ENCODE data around the gene ATP6V1C2.
"Not testable (repeated sequence)": the region's sequence is repeated elsewhere in the genome, so short reads cannot be mapped to it uniquely, and the experiment has no call there.

ATP6V1C2 gene

DNA sequence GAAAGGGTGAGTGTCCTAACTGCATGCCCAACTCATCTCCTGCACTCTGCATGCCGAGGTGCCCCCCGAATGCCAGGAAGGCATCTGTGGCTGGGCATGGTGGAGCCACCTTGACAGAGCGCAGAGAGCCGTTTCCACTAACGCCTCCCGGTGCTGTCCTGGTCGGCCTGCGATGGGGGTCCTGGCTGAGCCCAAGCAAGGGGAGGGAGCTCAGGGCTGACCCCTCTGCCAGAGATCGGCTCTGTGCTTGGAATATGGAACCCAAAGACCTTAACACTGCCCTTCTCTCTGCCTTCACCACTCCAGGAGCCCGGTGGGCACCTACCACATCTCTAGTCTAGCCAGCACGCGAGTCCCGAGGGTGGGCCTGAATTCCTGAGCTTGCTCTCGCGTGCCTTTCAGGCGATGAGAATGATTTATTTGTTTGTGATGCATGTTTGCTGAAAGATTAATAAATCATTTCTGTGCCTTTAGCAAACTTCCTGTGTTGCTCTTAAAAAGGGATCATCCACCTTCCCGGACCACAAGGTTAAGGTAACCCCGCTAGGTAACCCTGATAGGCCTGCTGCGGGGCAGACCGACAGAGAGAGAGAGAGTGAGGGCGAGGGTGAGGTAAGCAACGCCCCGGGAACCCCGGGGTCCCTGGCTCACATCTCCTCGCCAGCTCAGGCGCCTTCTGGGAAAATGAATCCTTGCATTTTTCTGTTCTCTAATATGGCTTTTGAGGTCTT lies 55.8 kb downstream of the ATP6V1C2 start:
- ATAC-seq (replicated peaks): no peak
- Mint-ChIP-seq H3K9me3 (no peaks in the 10 kb centered on the region), H3K36me3 (ENCODE audit: insufficient read depth) (peaks cover 31% of the 10 kb centered on the region), H3K4me1 (ENCODE audit: low read depth in 2 of 2) (peaks cover 0 to 4% of the 10 kb centered on the region in 2 donors), H3K27ac (peak overlapping the region in 1 of 2 donors; percentile 83), H3K4me3 (no peak overlapping the region), H3K27me3 (no peaks in the 10 kb centered on the region)
- DNase-seq: no peak

DNA sequence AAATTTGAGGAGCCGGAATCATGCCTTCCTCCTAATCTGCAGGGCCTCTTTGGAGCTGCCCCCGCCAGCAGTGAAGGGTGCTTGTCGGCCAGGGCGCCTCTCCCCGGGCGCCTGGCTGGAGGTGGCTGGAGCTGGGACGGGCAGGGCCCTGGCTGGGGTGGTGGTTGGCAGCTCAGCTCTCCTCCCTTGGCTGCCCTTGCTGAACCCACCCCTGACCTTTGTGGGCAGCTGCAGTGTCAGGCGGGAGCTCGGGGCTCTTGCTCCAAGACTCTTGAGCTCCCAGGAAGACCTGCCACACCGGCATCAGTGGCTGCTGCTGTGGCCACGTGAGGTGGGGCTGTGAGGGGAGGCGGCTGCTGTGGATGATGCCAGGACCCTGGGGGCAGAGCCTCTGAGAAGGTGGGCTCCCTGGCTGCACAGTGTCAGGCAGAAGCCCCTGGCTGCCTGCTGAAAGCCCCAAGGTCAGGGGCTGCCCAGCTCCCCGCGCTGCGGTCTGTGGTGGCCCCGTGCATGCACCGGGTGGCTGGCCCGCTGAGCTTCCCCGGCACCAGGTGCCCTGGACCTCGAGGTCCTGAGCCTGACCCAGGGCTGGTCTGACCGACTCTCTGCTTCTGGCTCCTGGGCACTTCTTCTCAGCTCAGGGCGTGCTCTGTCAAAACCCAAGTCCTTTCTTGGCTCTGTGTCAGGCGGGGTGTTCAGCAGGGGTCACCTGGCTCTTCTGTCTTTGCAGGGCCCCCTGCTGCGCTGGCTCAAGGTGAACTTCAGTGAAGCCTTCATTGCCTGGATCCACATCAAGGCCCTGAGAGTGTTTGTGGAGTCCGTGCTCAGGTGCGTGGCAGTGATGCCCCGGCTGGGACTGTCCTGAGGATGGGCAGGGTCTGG lies 56.7 kb downstream of the ATP6V1C2 start:
- H3K4me3 Mint-ChIP-seq: no peak overlapping the region
- no peaks in the 10 kb centered on the region for H3K27me3 Mint-ChIP-seq
- peaks cover 0 to 4% of the 10 kb centered on the region in 2 donors for H3K4me1 Mint-ChIP-seq (ENCODE audit: low read depth in 2 of 2)
- no peaks in the 10 kb centered on the region for H3K9me3 Mint-ChIP-seq
- H3K27ac Mint-ChIP-seq: peak overlapping the region in 1 of 2 donors; percentile 83
- DNase-seq: no peak
- peaks cover 39% of the 10 kb centered on the region for H3K36me3 Mint-ChIP-seq (ENCODE audit: insufficient read depth)
- no peak for ATAC-seq (replicated peaks)

DNA sequence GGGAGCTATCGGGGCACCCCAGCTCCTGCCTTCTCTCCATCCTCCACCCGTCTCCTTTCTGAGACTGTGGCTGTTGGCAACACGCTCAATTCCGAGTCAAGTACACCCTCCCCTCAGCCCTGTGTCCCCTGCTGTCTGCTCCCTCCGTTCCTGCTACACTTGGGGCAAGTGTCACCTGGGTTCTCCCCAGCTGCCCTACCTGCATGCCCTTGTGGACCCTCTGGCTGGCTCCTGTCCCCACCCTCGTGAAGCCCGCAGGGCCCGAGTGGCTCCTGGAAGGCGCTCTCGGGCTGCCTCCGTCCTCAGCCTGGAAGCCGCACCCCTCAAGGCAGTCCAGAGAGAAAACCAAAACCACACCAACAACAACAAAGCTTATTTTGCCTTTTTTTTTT lies 57.3 kb downstream of the ATP6V1C2 start:
- Mint-ChIP-seq H3K36me3 (ENCODE audit: insufficient read depth) (peaks cover 45% of the 10 kb centered on the region), H3K4me1 (ENCODE audit: low read depth in 2 of 2) (peaks cover 0 to 4% of the 10 kb centered on the region in 2 donors), H3K27ac (peak overlapping the region in 1 of 2 donors; percentile 72), H3K9me3 (no peaks in the 10 kb centered on the region), H3K27me3 (no peaks in the 10 kb centered on the region), H3K4me3 (no peak overlapping the region)
- DNase-seq: no peak
- ATAC-seq (replicated peaks): no peak

DNA sequence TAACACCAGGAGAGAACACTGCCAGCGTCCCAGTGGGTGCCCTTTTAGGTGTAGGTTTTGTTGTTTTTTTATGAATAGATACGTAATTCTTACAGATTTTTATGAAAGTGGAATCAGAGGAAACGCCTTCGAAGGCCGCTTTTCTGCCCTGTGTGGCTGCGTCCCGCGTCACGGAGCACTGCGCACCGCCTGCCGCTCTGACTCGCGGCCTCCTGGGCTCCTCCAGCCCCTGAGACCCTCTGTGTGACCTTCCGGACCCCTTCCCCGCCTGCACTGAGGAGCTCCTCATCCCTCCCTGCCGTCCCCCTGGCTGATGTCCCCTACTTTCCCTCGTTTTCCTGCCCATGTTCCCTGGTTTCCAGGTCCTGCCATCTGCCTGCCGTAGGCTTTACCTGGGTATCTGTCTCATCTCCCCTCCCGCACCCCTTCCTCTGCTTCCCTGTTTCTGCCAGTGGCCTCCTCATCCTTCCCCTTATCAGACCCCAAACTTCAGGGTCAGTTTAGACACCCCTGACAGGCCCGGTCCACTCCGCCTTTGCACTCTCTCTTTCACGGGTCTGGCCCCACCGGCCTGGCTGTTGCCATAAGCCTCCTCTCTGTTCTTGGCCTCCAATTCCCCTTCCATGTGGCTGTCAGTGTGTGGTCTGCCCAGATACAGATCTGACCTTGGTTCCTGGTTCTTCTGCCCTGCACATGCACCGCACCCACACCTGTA lies 58.5 kb downstream of the ATP6V1C2 start:
- Mint-ChIP-seq H3K9me3 (no peaks in the 10 kb centered on the region), H3K27ac (peak overlapping the region in 1 of 2 donors; percentile 36)

DNA sequence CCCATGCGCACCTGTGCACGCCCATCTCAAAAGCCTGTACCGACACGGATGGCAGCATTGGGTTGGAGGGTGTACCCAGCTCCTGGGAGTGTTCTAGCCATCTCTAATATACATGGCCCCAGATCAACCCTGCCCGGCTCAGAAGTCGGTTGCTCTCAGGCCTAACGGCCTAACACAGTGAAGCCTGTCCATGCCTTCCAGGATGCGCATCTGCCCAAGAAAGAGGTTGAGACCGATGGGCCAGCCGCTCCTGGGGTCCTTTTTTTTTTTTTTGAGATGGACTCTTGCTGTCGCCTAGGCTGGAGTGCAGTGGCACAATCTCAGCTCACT lies 59.0 kb downstream of the ATP6V1C2 start:
- DNase-seq (no peak), ATAC-seq (replicated peaks) (no peak)
- H3K27me3 Mint-ChIP-seq: no peaks in the 10 kb centered on the region
- H3K9me3 Mint-ChIP-seq: no peaks in the 10 kb centered on the region
- peaks cover 59% of the 10 kb centered on the region for H3K36me3 Mint-ChIP-seq (ENCODE audit: insufficient read depth)
- peak overlapping the region in 1 of 2 donors; percentile 36 for H3K27ac Mint-ChIP-seq
- H3K4me3 Mint-ChIP-seq: no peak overlapping the region
- H3K4me1 Mint-ChIP-seq (ENCODE audit: low read depth in 2 of 2): peaks cover 0 to 4% of the 10 kb centered on the region in 2 donors

More for the DNA sequence above, 58.5 kb downstream of the ATP6V1C2 start:
- Mint-ChIP-seq H3K4me3 (no peak overlapping the region), H3K36me3 (ENCODE audit: insufficient read depth) (peaks cover 57% of the 10 kb centered on the region), H3K27me3 (no peaks in the 10 kb centered on the region), H3K4me1 (ENCODE audit: low read depth in 2 of 2) (peaks cover 0 to 4% of the 10 kb centered on the region in 2 donors)
- ATAC-seq (replicated peaks) (no peak), DNase-seq (no peak)

DNA sequence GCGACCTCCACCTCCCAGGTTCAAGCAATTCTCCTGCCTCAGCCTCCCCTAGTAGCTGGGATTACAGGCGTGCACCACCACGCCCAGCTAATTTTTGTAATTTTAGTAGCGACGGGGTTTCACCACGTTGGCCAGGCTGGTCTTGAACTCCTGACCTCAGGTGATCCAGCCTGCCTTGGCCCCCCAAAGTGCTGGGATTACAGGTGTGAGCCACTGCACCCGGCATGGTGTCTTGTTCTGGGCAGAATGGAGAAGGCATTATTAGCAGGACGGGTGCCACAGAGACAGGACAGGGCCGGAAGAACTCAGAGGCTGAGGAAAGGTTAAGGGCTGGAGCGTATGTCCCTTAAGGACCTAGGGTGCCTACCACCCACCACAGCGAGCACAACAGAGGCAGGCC lies 59.4 kb downstream of the ATP6V1C2 start:
- not testable (repeated sequence) for ATAC-seq (replicated peaks); H3K27me3 Mint-ChIP-seq; H3K4me1 Mint-ChIP-seq (ENCODE audit: low read depth in 2 of 2); H3K4me3 Mint-ChIP-seq; H3K9me3 Mint-ChIP-seq; H3K27ac Mint-ChIP-seq; DNase-seq
- H3K36me3 Mint-ChIP-seq (ENCODE audit: insufficient read depth): peaks cover 63% of the 10 kb centered on the region

DNA sequence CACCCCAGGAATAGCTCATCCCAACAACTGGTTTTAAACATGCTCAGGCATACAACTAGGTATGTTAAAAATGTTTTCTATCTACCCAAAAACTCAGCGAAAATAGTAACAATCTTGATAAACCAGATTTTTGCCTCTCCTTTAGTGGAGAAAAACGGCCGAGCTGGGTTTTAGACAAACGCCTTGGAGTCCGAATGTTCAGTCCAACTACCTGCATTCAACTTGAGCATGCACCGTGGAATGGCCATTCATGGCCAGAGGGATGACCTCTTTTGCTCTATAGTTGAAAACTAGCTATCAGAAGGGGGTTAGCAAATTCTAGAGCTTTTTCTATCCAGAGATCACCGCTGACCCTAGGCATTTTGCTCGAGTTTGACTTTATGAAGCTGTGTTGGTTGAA lies 60.3 kb downstream of the ATP6V1C2 start:
- no peaks in the 10 kb centered on the region for H3K27me3 Mint-ChIP-seq
- H3K9me3 Mint-ChIP-seq: no peaks in the 10 kb centered on the region
- ATAC-seq (replicated peaks): no peak
- no peak overlapping the region for H3K4me3 Mint-ChIP-seq
- DNase-seq: no peak
- H3K27ac Mint-ChIP-seq: no peak overlapping the region
- H3K36me3 Mint-ChIP-seq (ENCODE audit: insufficient read depth): peaks cover 72% of the 10 kb centered on the region
- peaks cover 0 to 2% of the 10 kb centered on the region in 2 donors for H3K4me1 Mint-ChIP-seq (ENCODE audit: low read depth in 2 of 2)

DNA sequence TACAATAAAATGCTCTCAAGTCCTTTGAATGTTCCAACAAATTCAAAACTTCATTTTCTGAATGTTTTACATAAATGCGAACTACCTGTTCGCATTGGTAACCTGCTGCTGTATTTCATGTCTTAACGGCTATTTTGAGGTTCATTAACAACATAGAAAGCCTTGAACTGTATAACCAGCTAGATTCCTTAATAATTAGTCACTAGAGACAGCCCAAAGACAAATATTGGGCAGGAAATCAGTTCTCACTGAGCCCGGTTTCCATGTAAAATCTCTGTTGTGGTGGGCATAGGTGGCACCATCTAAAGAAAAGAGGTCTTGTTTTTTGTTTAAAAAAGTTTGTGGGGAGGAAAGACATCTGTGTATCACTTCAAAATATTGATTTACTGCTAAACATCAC lies 62.0 kb downstream of the ATP6V1C2 start:
- Mint-ChIP-seq H3K4me1 (ENCODE audit: low read depth in 2 of 2) (peaks cover 0 to 2% of the 10 kb centered on the region in 2 donors), H3K9me3 (no peaks in the 10 kb centered on the region), H3K36me3 (ENCODE audit: insufficient read depth) (peaks cover 89% of the 10 kb centered on the region), H3K27me3 (no peaks in the 10 kb centered on the region), H3K27ac (peak overlapping the region in 1 of 2 donors; percentile 45), H3K4me3 (no peak overlapping the region)
- ATAC-seq (replicated peaks): no peak
- DNase-seq: no peak

DNA sequence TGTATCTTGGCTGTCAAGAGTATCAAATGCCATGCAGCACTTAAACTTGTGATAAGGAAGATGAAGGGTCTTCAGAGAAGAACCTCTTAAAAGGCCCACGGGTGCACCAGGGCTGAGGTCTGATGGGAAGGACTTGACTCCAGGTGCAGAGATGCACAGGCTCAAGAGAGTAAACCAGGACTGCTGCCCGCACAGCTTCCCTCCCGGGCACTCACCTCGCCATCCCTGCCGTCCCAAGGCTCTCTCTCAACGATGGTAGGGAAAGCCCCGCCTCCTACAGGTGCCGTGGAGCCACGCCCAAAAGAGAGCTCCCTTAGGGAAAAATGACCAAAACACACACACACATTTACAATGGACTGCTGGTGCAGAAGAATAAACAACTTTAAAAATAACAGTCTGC lies 63.3 kb downstream of the ATP6V1C2 start:
- Mint-ChIP-seq H3K9me3 (no peaks in the 10 kb centered on the region), H3K27ac (no peak overlapping the region), H3K4me3 (no peak overlapping the region), H3K4me1 (ENCODE audit: low read depth in 2 of 2) (peaks cover 0 to 2% of the 10 kb centered on the region in 2 donors), H3K27me3 (no peaks in the 10 kb centered on the region), H3K36me3 (ENCODE audit: insufficient read depth) (peaks cover 96% of the 10 kb centered on the region)
- DNase-seq (no peak), ATAC-seq (replicated peaks) (no peak)

DNA sequence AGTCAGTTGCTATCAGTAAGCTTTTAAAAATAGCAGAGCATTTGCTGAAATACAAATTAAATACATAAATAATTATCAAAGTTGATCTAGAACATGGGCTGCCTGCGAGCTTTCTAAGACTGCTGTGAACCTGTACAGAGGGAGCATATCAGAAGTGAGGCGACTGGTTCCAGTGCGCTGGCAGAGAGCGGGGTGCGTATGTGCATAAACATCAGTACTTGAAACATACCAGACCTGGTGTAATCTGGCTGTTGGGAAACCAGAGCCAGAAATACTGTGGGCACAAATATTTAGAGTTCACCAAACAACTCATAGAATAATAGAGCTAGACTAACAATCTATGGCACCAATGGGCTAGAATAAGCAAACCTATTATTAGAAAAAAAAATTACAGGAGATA lies 63.8 kb downstream of the ATP6V1C2 start:
- Mint-ChIP-seq H3K36me3 (ENCODE audit: insufficient read depth) (peaks cover 96% of the 10 kb centered on the region), H3K27me3 (no peaks in the 10 kb centered on the region), H3K27ac (no peak overlapping the region), H3K4me3 (no peak overlapping the region), H3K4me1 (ENCODE audit: low read depth in 2 of 2) (peaks cover 3 to 4% of the 10 kb centered on the region in 2 donors), H3K9me3 (no peaks in the 10 kb centered on the region)
- ATAC-seq (replicated peaks): no peak
- DNase-seq: no peak

DNA sequence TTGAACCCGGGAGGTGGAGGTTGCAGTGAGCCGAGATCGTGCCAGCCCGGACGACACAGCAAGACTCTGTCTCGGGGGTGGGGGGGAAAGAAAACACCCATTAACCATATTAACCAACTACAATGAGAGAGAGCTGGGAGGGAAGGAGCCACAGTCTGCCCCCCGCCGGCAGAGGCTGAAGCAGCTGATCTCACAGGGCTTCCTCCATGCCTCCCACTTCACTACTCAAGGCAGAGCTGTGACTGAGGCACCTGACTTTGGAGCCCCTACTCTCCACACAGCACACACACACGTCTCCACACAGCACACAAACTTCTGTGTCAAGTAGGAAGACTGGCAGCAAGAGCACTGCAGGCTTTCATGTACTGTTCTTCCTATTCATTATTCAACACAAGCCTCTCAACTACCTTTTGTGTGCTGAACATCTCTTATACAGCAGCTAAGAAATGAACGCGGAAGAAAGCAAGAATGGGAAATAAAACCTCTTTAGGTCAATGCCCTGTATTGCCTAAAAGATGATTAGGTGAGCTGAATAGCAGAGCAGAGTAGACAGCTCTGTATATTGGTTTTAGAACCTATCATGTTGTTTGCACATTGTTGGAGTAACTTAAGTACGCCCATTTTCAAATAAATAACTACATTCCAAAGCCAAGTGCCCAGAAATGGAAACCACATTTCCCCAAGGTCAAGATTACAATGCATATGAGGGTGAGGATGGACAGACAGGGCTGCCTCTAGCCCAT lies 65.0 kb downstream of the ATP6V1C2 start:
- no peak overlapping the region for H3K4me3 Mint-ChIP-seq
- no peaks in the 10 kb centered on the region for H3K9me3 Mint-ChIP-seq
- H3K27ac Mint-ChIP-seq: peak overlapping the region in 1 of 2 donors; percentile 55
- ATAC-seq (replicated peaks) (no peak), DNase-seq (no peak)
- H3K36me3 Mint-ChIP-seq (ENCODE audit: insufficient read depth): peaks cover 95% of the 10 kb centered on the region
- no peaks in the 10 kb centered on the region for H3K27me3 Mint-ChIP-seq
- peaks cover 13% of the 10 kb centered on the region in 2 donors for H3K4me1 Mint-ChIP-seq (ENCODE audit: low read depth in 2 of 2)

DNA sequence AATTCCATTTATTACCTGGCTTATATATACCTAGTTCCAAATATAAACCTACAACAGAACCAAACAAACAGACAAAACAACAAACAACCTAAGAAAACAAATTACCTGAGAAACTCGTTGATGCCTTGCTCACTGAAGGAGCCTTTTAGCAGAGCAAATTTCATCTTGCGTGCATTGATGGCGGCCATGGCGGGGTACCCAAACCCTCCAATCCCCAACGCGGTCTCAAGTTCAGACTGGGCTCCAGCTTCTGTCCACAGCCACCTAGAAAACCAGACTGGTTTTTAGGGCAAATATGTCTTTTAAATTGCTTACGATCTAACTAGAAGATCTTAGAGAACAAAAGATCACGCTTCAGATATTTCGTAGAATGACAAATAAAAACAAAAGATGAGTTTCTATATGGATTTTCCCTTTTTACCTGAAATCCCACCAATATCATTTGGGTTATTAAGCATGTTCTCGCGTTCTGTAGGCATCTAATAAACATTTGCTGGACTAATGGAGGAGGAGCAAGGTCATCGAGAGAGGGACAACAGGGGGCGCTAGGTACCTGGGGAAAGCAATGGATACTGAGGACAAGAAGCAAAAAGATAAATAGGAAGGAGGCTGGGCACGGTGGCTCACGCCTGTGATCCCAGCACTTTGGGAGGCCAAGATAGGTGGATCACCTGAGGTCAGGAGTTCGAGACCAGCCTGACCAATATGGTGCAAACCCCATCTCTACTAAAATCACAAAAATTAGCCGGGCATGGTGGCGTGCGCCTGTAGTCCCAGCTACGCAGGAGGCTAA lies 65.9 kb downstream of the ATP6V1C2 start:
- no peak overlapping the region for H3K4me3 Mint-ChIP-seq
- peaks cover 92% of the 10 kb centered on the region for H3K36me3 Mint-ChIP-seq (ENCODE audit: insufficient read depth)
- peaks cover 19 to 22% of the 10 kb centered on the region in 2 donors for H3K4me1 Mint-ChIP-seq (ENCODE audit: low read depth in 2 of 2)
- no peaks in the 10 kb centered on the region for H3K27me3 Mint-ChIP-seq
- H3K27ac Mint-ChIP-seq: peak overlapping the region; percentile 31 to 55
- ATAC-seq (replicated peaks): no peak
- no peaks in the 10 kb centered on the region for H3K9me3 Mint-ChIP-seq
- peak in 2 of 3 experiments; percentile 18 to 34 for DNase-seq

Measured in effector memory CD8-positive, alpha-beta T cell (primary cell).